Liver (tissue), 9 donors: Measurements from ENCODE around the gene TMEM89. TPM values are rescaled to one million over a fixed set of nuclear protein-coding genes. Genes with fewer than 3 reads are reported as not detected.

ENCODE experiments used
- DNase-seq: peaks from one replicate; pipeline ENCODE4 v3.0.0-alpha.2; 2017; ENCODE audit warnings: low spot score
- H3K27ac ChIP-seq, 2 donors: one replicate each; pipeline ENCODE4 v1.7.0; 2013; ENCODE audit warnings: inconsistent platforms in 2 of 2, low read length in 2 of 2, control low read depth in 1 of 2, low read depth in 1 of 2, mild to moderate bottlenecking in 1 of 2
- H3K27me3 ChIP-seq, 4 donors: one replicate each; pipeline versions ENCODE4 v1.6.1 to v1.7.0; 2013; ENCODE audit warnings: low read length in 3 of 4, inconsistent platforms in 1 of 4, mild to moderate bottlenecking in 1 of 4, moderate library complexity in 1 of 4; ENCODE audit not compliant: control insufficient read depth in 4 of 4, insufficient read depth in 4 of 4
- H3K36me3 ChIP-seq, 4 donors: one replicate each; pipeline versions ENCODE4 v1.6.1 to v1.7.0; 2013; ENCODE audit warnings: low read length in 3 of 4, mild to moderate bottlenecking in 3 of 4, low read depth in 1 of 4, moderate library complexity in 1 of 4; ENCODE audit not compliant: control insufficient read depth in 4 of 4, insufficient read depth in 3 of 4
- H3K4me1 ChIP-seq, 4 donors: one replicate each; pipeline versions ENCODE4 v1.6.1 to v1.7.0; 2013; ENCODE audit warnings: low read length in 3 of 4, mild to moderate bottlenecking in 3 of 4, moderate library complexity in 1 of 4; ENCODE audit not compliant: control insufficient read depth in 4 of 4, insufficient read depth in 4 of 4
- H3K4me3 ChIP-seq, 3 donors: one replicate each; pipeline versions ENCODE4 v1.6.1 to v1.7.0; 2013; ENCODE audit warnings: low read length in 3 of 3, control low read depth in 1 of 3, low read depth in 1 of 3, mild to moderate bottlenecking in 1 of 3
- H3K9ac ChIP-seq, 2 donors: one replicate each; pipeline ENCODE4 v1.7.0; 2013; ENCODE audit warnings: low read length in 2 of 2, mild to moderate bottlenecking in 2 of 2, moderate library complexity in 2 of 2, control low read depth in 1 of 2, low read depth in 1 of 2
- H3K9me3 ChIP-seq, 4 donors: one replicate each; pipeline versions ENCODE4 v1.6.1 to v1.7.0; 2013; ENCODE audit warnings: low read length in 3 of 4; ENCODE audit not compliant: control insufficient read depth in 4 of 4
- ATF3 ChIP-seq: IDR thresholded peaks from 2 replicates; pipeline ENCODE4 v1.6.1; 2016; ENCODE audit warnings: antibody characterized with exemption
- EGR1 ChIP-seq, 2 donors: IDR thresholded peaks; 2 replicates each; pipeline ENCODE4 v1.6.1; 2016 to 2018; ENCODE audit warnings: antibody characterized with exemption in 2 of 2, low read depth in 2 of 2
- FOXA1 ChIP-seq: IDR thresholded peaks from 2 replicates; pipeline ENCODE4 v1.6.1; 2016; ENCODE audit warnings: antibody characterized with exemption
- FOXA2 ChIP-seq: IDR thresholded peaks from 2 replicates; pipeline ENCODE4 v1.6.1; 2016; ENCODE audit warnings: antibody characterized with exemption
- GABPA ChIP-seq, 2 donors: IDR thresholded peaks in 1 of 2; conservative IDR thresholded peaks in 1 of 2; 2 replicates each; pipeline ENCODE4 v1.6.1; 2016; ENCODE audit warnings: antibody characterized with exemption in 2 of 2, mild to moderate bottlenecking in 1 of 2, moderate library complexity in 1 of 2
- HNF4A ChIP-seq, 2 donors: conservative IDR thresholded peaks; 2 replicates each; pipeline ENCODE4 v1.6.1; 2016; ENCODE audit warnings: antibody characterized with exemption in 2 of 2, mild to moderate bottlenecking in 2 of 2
- HNF4G ChIP-seq: IDR thresholded peaks from 2 replicates; pipeline ENCODE4 v1.6.1; 2016; ENCODE audit warnings: antibody characterized with exemption
- JUND ChIP-seq, 2 donors: IDR thresholded peaks; 2 replicates each; pipeline ENCODE4 v1.6.1; 2016; ENCODE audit warnings: antibody characterized with exemption in 2 of 2
- MAX ChIP-seq: IDR thresholded peaks from 2 replicates; pipeline ENCODE4 v1.6.1; 2016; ENCODE audit warnings: antibody characterized with exemption
- NR2F2 ChIP-seq: IDR thresholded peaks from 2 replicates; pipeline ENCODE4 v1.6.1; 2016; ENCODE audit warnings: antibody characterized with exemption
- RAD21 ChIP-seq, 2 donors: IDR thresholded peaks; 2 replicates each; pipeline ENCODE4 v1.6.1; 2016; ENCODE audit warnings: antibody characterized with exemption in 2 of 2, mild to moderate bottlenecking in 2 of 2
- RXRA ChIP-seq, 2 donors: IDR thresholded peaks; 2 replicates each; pipeline ENCODE4 v1.6.1; 2017 to 2018; ENCODE audit warnings: antibody characterized with exemption in 2 of 2, mild to moderate bottlenecking in 1 of 2
- SP1 ChIP-seq: IDR thresholded peaks from 2 replicates; pipeline ENCODE4 v1.6.1; 2018; ENCODE audit warnings: antibody characterized with exemption, mild to moderate bottlenecking
- TAF1 ChIP-seq: conservative IDR thresholded peaks from 2 replicates; pipeline ENCODE4 v1.6.1; 2016; ENCODE audit warnings: antibody characterized with exemption, mild to moderate bottlenecking
- YY1 ChIP-seq: IDR thresholded peaks from 2 replicates; pipeline ENCODE4 v1.6.1; 2016; ENCODE audit warnings: antibody characterized with exemption, mild to moderate bottlenecking
- ZBTB33 ChIP-seq: IDR thresholded peaks from 2 replicates; pipeline ENCODE4 v1.6.1; 2016; ENCODE audit warnings: antibody characterized with exemption
- WGBS: extraction: QIAGEN DNeasy Blood & Tissue Kit; methylation state at CpG from one replicate; pipeline ENCODE4 v1.1.7; 2013; 5-methylcytosine and 5-hydroxymethylcytosine counted together
- polyA plus RNA-seq, 2 donors: library from polyadenylated mRNA; stranded (reverse) in 1 of 2; unstranded in 1 of 2; fragments of 200-250 nt in 1 of 2; fragments of >200 nt in 1 of 2; fragmentation: Nextera tagmentation in 1 of 2; extraction: Ambion mirVana in 1 of 2; gene quantifications; one replicate each; pipeline versions ENCODE4 v1.2.1 to v1.2.3, GENCODE V29; 2013 to 2015
- total RNA-seq, 2 donors: library from RNA; depleted of rRNA; stranded (reverse); fragments of >200 nt; gene quantifications; one replicate each; pipeline ENCODE4 v1.2.3, GENCODE V29; 2014
- donor health status: healthy.
- donor health status: healthy.
- donor health status: healthy.
- donor health status: healthy.
- donor health status: healthy.

Gene TMEM89
- total and polyA plus RNA-seq, 4 donors: not detected

GRCh38 chr3:48617559-48617958, 4.0 kb downstream of the TMEM89 start:
- no peak for DNase-seq
- Histone ChIP-seq H3K9ac (no peak overlapping the region), H3K9me3 (peaks cover 2 to 5% (median 4%) of the 10 kb centered on the region in 4 donors), H3K27ac (no peak overlapping the region), H3K4me3 (peak overlapping the region in 1 of 3 donors; percentile 18), H3K4me1 (no peaks in the 10 kb centered on the region), H3K27me3 (no peaks in the 10 kb centered on the region), H3K36me3 (no peaks in the 10 kb centered on the region)
- TF ChIP-seq ATF3: no peak
- no peak for TF ChIP-seq HNF4A (conservative IDR thresholded peaks at IDR 0.05)
- WGBS: over 99% methylated on average over 4 of the region's 4 CpGs

GRCh38 chr3:48614044-48614443, 7.5 kb downstream of the TMEM89 start:
- Histone ChIP-seq H3K9ac (no peak overlapping the region), H3K4me3 (no peak overlapping the region), H3K9me3 (peaks cover 2 to 5% (median 4%) of the 10 kb centered on the region in 4 donors), H3K27ac (no peak overlapping the region), H3K27me3 (no peaks in the 10 kb centered on the region), H3K4me1 (peaks cover 0 to 6% (median 2%) of the 10 kb centered on the region in 4 donors), H3K36me3 (no peaks in the 10 kb centered on the region)
- no peak for DNase-seq
- TF ChIP-seq TAF1 (no peak), FOXA1 (no peak), YY1 (no peak), JUND (IDR thresholded peaks at IDR 0.05) (no peak), ZBTB33 (no peak), ATF3 (no peak), GABPA (IDR thresholded peaks at IDR 0.05 in 1 of 2, conservative IDR thresholded peaks at IDR 0.05 in 1 of 2) (no peak), EGR1 (IDR thresholded peaks at IDR 0.05; ENCODE audit: low read depth in 2 of 2) (no peak), FOXA2 (no peak), SP1 (no peak), RAD21 (IDR thresholded peaks at IDR 0.05) (no peak), HNF4G (no peak), NR2F2 (no peak), MAX (no peak), HNF4A (conservative IDR thresholded peaks at IDR 0.05) (no peak), RXRA (IDR thresholded peaks at IDR 0.05) (no peak)
- 59% methylated on average over 3 of the region's 3 CpGs for WGBS

- TF ChIP-seq ATF3 (no peak), SP1 (no peak), JUND (IDR thresholded peaks at IDR 0.05) (no peak), HNF4A (conservative IDR thresholded peaks at IDR 0.05) (no peak), FOXA2 (no peak), FOXA1 (no peak), MAX (no peak), RXRA (IDR thresholded peaks at IDR 0.05) (no peak), YY1 (no peak)
- no peak overlapping the region for H3K9ac ChIP-seq
- 71% methylated on average over 1 of the region's 1 CpG for WGBS
- no peak overlapping the region for H3K4me3 ChIP-seq
- H3K9me3 ChIP-seq: peaks cover 1 to 3% (median 3%) of the 10 kb centered on the region in 4 donors
- H3K27me3 ChIP-seq: no peaks in the 10 kb centered on the region
- H3K27ac ChIP-seq: no peak overlapping the region
- peaks cover 0 to 16% (median 13%) of the 10 kb centered on the region in 4 donors for H3K4me1 ChIP-seq
- H3K36me3 ChIP-seq: no peaks in the 10 kb centered on the region
- DNase-seq: no peak
Observed at GRCh38 chr3:48612309-48612708, 9.3 kb downstream of the TMEM89 start.
